ENCODE results near the gene PDHX. TPM values are rescaled to one million over a fixed set of nuclear protein-coding genes. Genes with fewer than 3 reads are reported as not detected.

The PDHX gene
- total RNA-seq, 1 donor from 2014 or later = 27.1 TPM

- no peaks in the 10 kb centered on the region for H3K4me1 ChIP-seq (ENCODE audit: control insufficient read depth in 3 of 3, insufficient read depth in 3 of 3, low read length in 3 of 3)
- no peaks in the 10 kb centered on the region for H3K27me3 ChIP-seq (ENCODE audit: control insufficient read depth in 3 of 3, insufficient read depth in 3 of 3, low read length in 3 of 3)
- H3K9ac ChIP-seq (ENCODE audit: low read depth in 1 of 3, low read length in 3 of 3) = no peak overlapping the region
- H3K9me3 ChIP-seq (ENCODE audit: control insufficient read depth in 3 of 3, low read length in 3 of 3) = no peaks in the 10 kb centered on the region
- H3K27ac ChIP-seq (ENCODE audit: low read depth, low read length) = no peak overlapping the region
- peaks cover 6 to 20% (median 16%) of the 10 kb centered on the region in 3 donors for H3K36me3 ChIP-seq (ENCODE audit: control insufficient read depth in 3 of 3, insufficient read depth in 3 of 3, low read length in 3 of 3)
- no peak overlapping the region for H3K4me3 ChIP-seq (ENCODE audit: low read length in 3 of 3)
Measured at GRCh38 chr11:34968862-34969261, 52.4 kb downstream of the PDHX start.

- Histone ChIP-seq H3K4me3 (ENCODE audit: low read length in 3 of 3) (no peak overlapping the region), H3K9me3 (ENCODE audit: control insufficient read depth in 3 of 3, low read length in 3 of 3) (no peaks in the 10 kb centered on the region), H3K4me1 (ENCODE audit: control insufficient read depth in 3 of 3, insufficient read depth in 3 of 3, low read length in 3 of 3) (no peaks in the 10 kb centered on the region), H3K9ac (ENCODE audit: low read depth in 1 of 3, low read length in 3 of 3) (no peak overlapping the region), H3K27me3 (ENCODE audit: control insufficient read depth in 3 of 3, insufficient read depth in 3 of 3, low read length in 3 of 3) (no peaks in the 10 kb centered on the region), H3K27ac (ENCODE audit: low read depth, low read length) (no peak overlapping the region), H3K36me3 (ENCODE audit: control insufficient read depth in 3 of 3, insufficient read depth in 3 of 3, low read length in 3 of 3) (peaks cover 6 to 24% (median 16%) of the 10 kb centered on the region in 3 donors)
Measured at GRCh38 chr11:34970033-34970432, 53.6 kb downstream of the PDHX start.

- H3K4me3 ChIP-seq (ENCODE audit: low read length in 3 of 3) = no peak overlapping the region
- no peak overlapping the region for H3K27ac ChIP-seq (ENCODE audit: low read depth, low read length)
- no peaks in the 10 kb centered on the region for H3K9me3 ChIP-seq (ENCODE audit: control insufficient read depth in 3 of 3, low read length in 3 of 3)
- H3K36me3 ChIP-seq (ENCODE audit: control insufficient read depth in 3 of 3, insufficient read depth in 3 of 3, low read length in 3 of 3) = peaks cover 6 to 24% (median 16%) of the 10 kb centered on the region in 3 donors
- no peak overlapping the region for H3K9ac ChIP-seq (ENCODE audit: low read depth in 1 of 3, low read length in 3 of 3)
- H3K27me3 ChIP-seq (ENCODE audit: control insufficient read depth in 3 of 3, insufficient read depth in 3 of 3, low read length in 3 of 3) = no peaks in the 10 kb centered on the region
- no peaks in the 10 kb centered on the region for H3K4me1 ChIP-seq (ENCODE audit: control insufficient read depth in 3 of 3, insufficient read depth in 3 of 3, low read length in 3 of 3)
Measured at GRCh38 chr11:34970480-34970879, 54.1 kb downstream of the PDHX start.

GRCh38 chr11:34971928-34972327 lies 55.5 kb downstream of the PDHX start:
- Histone ChIP-seq H3K27me3 (ENCODE audit: control insufficient read depth in 3 of 3, insufficient read depth in 3 of 3, low read length in 3 of 3) (no peaks in the 10 kb centered on the region), H3K4me1 (ENCODE audit: control insufficient read depth in 3 of 3, insufficient read depth in 3 of 3, low read length in 3 of 3) (no peaks in the 10 kb centered on the region), H3K9ac (ENCODE audit: low read depth in 1 of 3, low read length in 3 of 3) (no peak overlapping the region), H3K9me3 (ENCODE audit: control insufficient read depth in 3 of 3, low read length in 3 of 3) (no peaks in the 10 kb centered on the region), H3K4me3 (ENCODE audit: low read length in 3 of 3) (no peak overlapping the region), H3K27ac (ENCODE audit: low read depth, low read length) (no peak overlapping the region), H3K36me3 (ENCODE audit: control insufficient read depth in 3 of 3, insufficient read depth in 3 of 3, low read length in 3 of 3) (peaks cover 3 to 24% (median 13%) of the 10 kb centered on the region in 3 donors)

- Histone ChIP-seq H3K9me3 (ENCODE audit: control insufficient read depth in 3 of 3, low read length in 3 of 3) (no peaks in the 10 kb centered on the region), H3K36me3 (ENCODE audit: control insufficient read depth in 3 of 3, insufficient read depth in 3 of 3, low read length in 3 of 3) (peaks cover 3 to 26% (median 12%) of the 10 kb centered on the region in 3 donors), H3K27ac (ENCODE audit: low read depth, low read length) (no peak overlapping the region), H3K4me3 (ENCODE audit: low read length in 3 of 3) (no peak overlapping the region), H3K9ac (ENCODE audit: low read depth in 1 of 3, low read length in 3 of 3) (no peak overlapping the region), H3K4me1 (ENCODE audit: control insufficient read depth in 3 of 3, insufficient read depth in 3 of 3, low read length in 3 of 3) (no peaks in the 10 kb centered on the region), H3K27me3 (ENCODE audit: control insufficient read depth in 3 of 3, insufficient read depth in 3 of 3, low read length in 3 of 3) (no peaks in the 10 kb centered on the region)
Measured at GRCh38 chr11:34972366-34972765, 55.9 kb downstream of the PDHX start.

GRCh38 chr11:34972892-34973291 lies 56.5 kb downstream of the PDHX start:
- Histone ChIP-seq H3K4me3 (ENCODE audit: low read length in 3 of 3) (no peak overlapping the region), H3K4me1 (ENCODE audit: control insufficient read depth in 3 of 3, insufficient read depth in 3 of 3, low read length in 3 of 3) (no peaks in the 10 kb centered on the region), H3K27me3 (ENCODE audit: control insufficient read depth in 3 of 3, insufficient read depth in 3 of 3, low read length in 3 of 3) (no peaks in the 10 kb centered on the region), H3K9ac (ENCODE audit: low read depth in 1 of 3, low read length in 3 of 3) (no peak overlapping the region), H3K36me3 (ENCODE audit: control insufficient read depth in 3 of 3, insufficient read depth in 3 of 3, low read length in 3 of 3) (peaks cover 3 to 26% (median 10%) of the 10 kb centered on the region in 3 donors), H3K9me3 (ENCODE audit: control insufficient read depth in 3 of 3, low read length in 3 of 3) (no peaks in the 10 kb centered on the region), H3K27ac (ENCODE audit: low read depth, low read length) (no peak overlapping the region)

GRCh38 chr11:34975482-34975881 lies 59.1 kb downstream of the PDHX start:
- Histone ChIP-seq H3K36me3 (ENCODE audit: control insufficient read depth in 3 of 3, insufficient read depth in 3 of 3, low read length in 3 of 3) (peaks cover 0 to 17% (median 5%) of the 10 kb centered on the region in 3 donors), H3K4me3 (ENCODE audit: low read length in 3 of 3) (no peak overlapping the region), H3K9me3 (ENCODE audit: control insufficient read depth in 3 of 3, low read length in 3 of 3) (no peaks in the 10 kb centered on the region), H3K4me1 (ENCODE audit: control insufficient read depth in 3 of 3, insufficient read depth in 3 of 3, low read length in 3 of 3) (no peaks in the 10 kb centered on the region), H3K27me3 (ENCODE audit: control insufficient read depth in 3 of 3, insufficient read depth in 3 of 3, low read length in 3 of 3) (no peaks in the 10 kb centered on the region), H3K9ac (ENCODE audit: low read depth in 1 of 3, low read length in 3 of 3) (no peak overlapping the region), H3K27ac (ENCODE audit: low read depth, low read length) (no peak overlapping the region)

- Histone ChIP-seq H3K27me3 (ENCODE audit: control insufficient read depth in 3 of 3, insufficient read depth in 3 of 3, low read length in 3 of 3) (no peaks in the 10 kb centered on the region), H3K4me3 (ENCODE audit: low read length in 3 of 3) (no peak overlapping the region), H3K9ac (ENCODE audit: low read depth in 1 of 3, low read length in 3 of 3) (no peak overlapping the region), H3K4me1 (ENCODE audit: control insufficient read depth in 3 of 3, insufficient read depth in 3 of 3, low read length in 3 of 3) (no peaks in the 10 kb centered on the region), H3K27ac (ENCODE audit: low read depth, low read length) (no peak overlapping the region), H3K9me3 (ENCODE audit: control insufficient read depth in 3 of 3, low read length in 3 of 3) (no peaks in the 10 kb centered on the region), H3K36me3 (ENCODE audit: control insufficient read depth in 3 of 3, insufficient read depth in 3 of 3, low read length in 3 of 3) (peaks cover 0 to 12% (median 4%) of the 10 kb centered on the region in 3 donors)
Measured at GRCh38 chr11:34976496-34977088, 60.2 kb downstream of the PDHX start.

- Histone ChIP-seq H3K27me3 (ENCODE audit: control insufficient read depth in 3 of 3, insufficient read depth in 3 of 3, low read length in 3 of 3) (no peaks in the 10 kb centered on the region), H3K9ac (ENCODE audit: low read depth in 1 of 3, low read length in 3 of 3) (peak overlapping the region in 1 of 3 donors; percentile 7), H3K4me1 (ENCODE audit: control insufficient read depth in 3 of 3, insufficient read depth in 3 of 3, low read length in 3 of 3) (no peaks in the 10 kb centered on the region), H3K9me3 (ENCODE audit: control insufficient read depth in 3 of 3, low read length in 3 of 3) (no peaks in the 10 kb centered on the region), H3K36me3 (ENCODE audit: control insufficient read depth in 3 of 3, insufficient read depth in 3 of 3, low read length in 3 of 3) (peaks cover 0 to 10% (median 4%) of the 10 kb centered on the region in 3 donors), H3K27ac (ENCODE audit: low read depth, low read length) (no peak overlapping the region), H3K4me3 (ENCODE audit: low read length in 3 of 3) (no peak overlapping the region)
Measured at GRCh38 chr11:34977089-34977912, 60.9 kb downstream of the PDHX start.
